Right lobe of liver (tissue), 6 donors: Measurements from ENCODE around the gene NRDC. TPM values are rescaled to one million over a fixed set of nuclear protein-coding genes. Genes with fewer than 3 reads are reported as not detected.

ENCODE experiments used
- ATAC-seq, 4 donors: fragments of 200-7000 bp; cut with Tn5 transposase; one replicate each; pipeline ENCODE4 v1.9.1; 2020; ENCODE audit warnings: mild to moderate bottlenecking in 4 of 4, moderate library complexity in 4 of 4
- DNase-seq, 3 donors: peaks; one replicate each; pipeline ENCODE4 v3.0.0-alpha.2; 2020
- H3K27ac ChIP-seq, 3 donors: fragments of 200-600 bp; one replicate each; pipeline ENCODE4 v1.8.0; 2022
- H3K27me3 ChIP-seq, 2 donors: fragments of 200-600 bp; one replicate each; pipeline ENCODE4 v1.8.0; 2022
- H3K36me3 ChIP-seq, 4 donors: fragments of 200-600 bp; sonication (generic) in 1 of 4; one replicate each; pipeline versions ENCODE4 v1.5.1 to v1.8.0; 2017 to 2022; ENCODE audit warnings: control low read depth in 1 of 4
- H3K4me1 ChIP-seq, 4 donors: fragments of 200-600 bp; sonication (generic) in 1 of 4; one replicate each; pipeline versions ENCODE4 v1.5.1 to v1.8.0; 2017 to 2022; ENCODE audit warnings: control low read depth in 1 of 4
- H3K4me3 ChIP-seq, 3 donors: fragments of 200-600 bp; one replicate each; pipeline ENCODE4 v1.8.0; 2022
- H3K9me3 ChIP-seq, 4 donors: fragments of 200-600 bp; sonication (generic) in 1 of 4; one replicate each; pipeline versions ENCODE4 v1.5.1 to v1.8.0; 2017 to 2022; ENCODE audit warnings: control low read depth in 1 of 4
- POLR2A ChIP-seq: fragments of 450-650 bp; IDR thresholded peaks from one replicate; pipeline ENCODE4 v1.6.1; 2017; ENCODE audit warnings: antibody characterized with exemption, mild to moderate bottlenecking
- WGBS: methylation state at CpG from one replicate; pipeline ENCODE4 v1.1.6; 2018; ENCODE audit warnings: low coverage, low lambda C conversion rate; ENCODE audit not compliant: insufficient coverage; ENCODE audit errors: missing lambda C conversion rate; 5-methylcytosine and 5-hydroxymethylcytosine counted together
- intact Hi-C, 2 donors: fragments of 100-400 bp; cut with DNase I; formaldehyde crosslinking; loops; one replicate each; pipeline versions ENCODE4 v1.11.2 to v1.14.1; 2022
- total RNA-seq, 6 experiments: library from RNA; depleted of rRNA in 2 of 6; stranded (reverse); fragments of >200 nt in 2 of 6; fragmentation: NEBNext Ultra II Directional in 3 of 6; extraction: Animal tissue kit (Norgen Biotek cat#: 25700) in 3 of 6; gene quantifications; one replicate each; pipeline versions ENCODE4 v1.1.0 to v1.2.4, GENCODE V29; 2016 to 2023
- TF ChIP-seq, protein P1 (sequence below), 4 donors: fragments of 200-600 bp in 3 of 4; fragments of 450-650 bp in 1 of 4; IDR thresholded peaks; one replicate each; pipeline versions ENCODE4 v1.5.1 to v1.8.0; 2016 to 2022; ENCODE audit warnings: antibody characterized with exemption in 4 of 4, mild to moderate bottlenecking in 2 of 4
- donor health status: DM: no; HTN: yes; CAD: no.
- donor health status: DM: no; HTN: no; CAD: no.
- donor health status: DM: no; HTN: no; CAD: no.
- donor health status: DM: no; HTN: yes; CAD: no.
- donor health status: DM: no; HTN: yes; CAD: no.

NRDC gene
- total RNA-seq, 6 experiments from 2014 or later, result 57.9 to 88.0 (median 84.4) TPM

DNA sequence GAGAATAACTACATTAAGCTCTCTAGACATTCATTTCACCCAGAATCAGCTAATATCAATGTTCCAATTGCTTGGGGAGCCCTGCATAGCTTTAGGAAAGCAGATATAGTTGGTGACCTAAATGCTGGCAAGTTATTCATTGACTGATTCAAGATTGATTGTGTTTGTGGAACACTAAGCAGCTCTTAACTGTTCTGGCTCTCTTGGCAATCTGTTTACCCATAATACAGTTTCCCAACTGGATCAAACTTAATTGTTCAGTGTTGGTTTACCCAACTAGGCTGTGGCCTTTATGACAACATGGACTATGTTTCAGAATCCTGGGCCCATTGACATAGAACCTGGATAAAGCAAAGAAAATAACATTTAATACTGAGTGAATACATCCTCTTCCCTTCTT, 83.7 kb downstream of the NRDC start:
- Histone ChIP-seq H3K4me1 (peaks cover 0 to 33% (median 10%) of the 10 kb centered on the region in 4 donors), H3K4me3 (no peak overlapping the region), H3K27ac (peak overlapping the region in 2 of 3 donors; percentile 85 to 91), H3K27me3 (no peaks in the 10 kb centered on the region), H3K9me3 (no peaks in the 10 kb centered on the region), H3K36me3 (peaks cover 4 to 60% (median 21%) of the 10 kb centered on the region in 4 donors)
- DNase-seq (no peak), ATAC-seq (peak; percentile 75 to 85 (median 80))
- TF ChIP-seq, protein P1, sequence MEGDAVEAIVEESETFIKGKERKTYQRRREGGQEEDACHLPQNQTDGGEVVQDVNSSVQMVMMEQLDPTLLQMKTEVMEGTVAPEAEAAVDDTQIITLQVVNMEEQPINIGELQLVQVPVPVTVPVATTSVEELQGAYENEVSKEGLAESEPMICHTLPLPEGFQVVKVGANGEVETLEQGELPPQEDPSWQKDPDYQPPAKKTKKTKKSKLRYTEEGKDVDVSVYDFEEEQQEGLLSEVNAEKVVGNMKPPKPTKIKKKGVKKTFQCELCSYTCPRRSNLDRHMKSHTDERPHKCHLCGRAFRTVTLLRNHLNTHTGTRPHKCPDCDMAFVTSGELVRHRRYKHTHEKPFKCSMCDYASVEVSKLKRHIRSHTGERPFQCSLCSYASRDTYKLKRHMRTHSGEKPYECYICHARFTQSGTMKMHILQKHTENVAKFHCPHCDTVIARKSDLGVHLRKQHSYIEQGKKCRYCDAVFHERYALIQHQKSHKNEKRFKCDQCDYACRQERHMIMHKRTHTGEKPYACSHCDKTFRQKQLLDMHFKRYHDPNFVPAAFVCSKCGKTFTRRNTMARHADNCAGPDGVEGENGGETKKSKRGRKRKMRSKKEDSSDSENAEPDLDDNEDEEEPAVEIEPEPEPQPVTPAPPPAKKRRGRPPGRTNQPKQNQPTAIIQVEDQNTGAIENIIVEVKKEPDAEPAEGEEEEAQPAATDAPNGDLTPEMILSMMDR (IDR thresholded peaks at IDR 0.05), result no peak
- TF ChIP-seq POLR2A, result no peak
- intact Hi-C loops, result no loop called here

DNA sequence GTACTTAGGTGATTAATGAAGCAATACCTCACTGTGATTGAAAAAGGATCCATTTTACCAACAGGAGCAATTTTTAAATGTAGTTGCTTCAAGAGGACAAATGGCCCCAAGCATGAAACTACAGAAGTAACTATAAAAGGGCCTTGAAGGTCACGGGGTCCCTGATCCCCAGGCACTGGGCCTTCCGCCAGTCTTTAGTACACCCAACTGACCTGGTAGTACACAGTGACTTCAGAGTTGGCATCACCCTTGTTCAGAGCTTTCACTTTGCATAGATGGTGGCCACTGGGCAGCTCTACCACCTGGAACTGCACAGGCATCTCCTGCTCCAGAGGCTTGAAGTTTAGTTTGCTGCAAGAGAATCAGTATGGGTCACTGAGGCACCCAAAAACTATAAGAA, 84.3 kb downstream of the NRDC start:
- Histone ChIP-seq H3K36me3 (peaks cover 4 to 61% (median 26%) of the 10 kb centered on the region in 4 donors), H3K9me3 (no peaks in the 10 kb centered on the region), H3K4me3 (no peak overlapping the region), H3K27ac (peak overlapping the region in 2 of 3 donors; percentile 85 to 91), H3K4me1 (peaks cover 0 to 33% (median 10%) of the 10 kb centered on the region in 4 donors), H3K27me3 (no peaks in the 10 kb centered on the region)
- intact Hi-C loops, result no loop called here
- TF ChIP-seq, protein P1 (IDR thresholded peaks at IDR 0.05), result no peak
- no peak for TF ChIP-seq POLR2A
- 18% methylated on average over 2 of the region's 2 CpGs for WGBS
- peak; percentile 76 to 86 (median 80) for ATAC-seq
- DNase-seq, result peak; percentile 38 to 85 (median 80)

DNA sequence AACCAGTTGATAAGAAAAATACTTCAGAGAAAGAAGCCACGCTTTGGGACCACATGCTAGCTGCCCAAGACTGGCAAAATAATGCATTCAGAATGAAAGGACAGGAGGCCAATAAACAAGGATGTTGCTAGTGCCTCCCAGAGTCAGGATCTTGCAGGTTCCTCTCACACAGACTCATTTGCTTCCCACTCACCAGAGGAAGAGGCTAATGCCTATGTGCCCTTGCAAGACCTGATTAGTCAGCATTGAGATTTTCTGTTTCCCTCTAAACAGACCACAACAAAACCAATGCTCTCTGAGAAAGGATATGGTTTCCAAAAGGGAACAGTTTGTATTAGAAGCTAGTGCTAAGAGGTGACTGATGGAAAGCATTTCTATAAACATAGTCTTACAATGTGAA, 85.7 kb downstream of the NRDC start:
- intact Hi-C loops, result no loop called here
- peak in 1 of 4 donors; percentile 2 for ATAC-seq
- WGBS, result 90% methylated on average over 1 of the region's 1 CpG
- H3K27me3 ChIP-seq, result no peaks in the 10 kb centered on the region
- no peak for DNase-seq
- no peaks in the 10 kb centered on the region for H3K9me3 ChIP-seq
- no peak overlapping the region for H3K4me3 ChIP-seq
- H3K4me1 ChIP-seq, result peaks cover 0 to 33% (median 10%) of the 10 kb centered on the region in 4 donors
- H3K27ac ChIP-seq, result peak overlapping the region in 2 of 3 donors; percentile 85 to 91
- TF ChIP-seq, protein P1 (IDR thresholded peaks at IDR 0.05), result no peak
- TF ChIP-seq POLR2A, result no peak
- H3K36me3 ChIP-seq, result peaks cover 4 to 62% (median 34%) of the 10 kb centered on the region in 4 donors

DNA sequence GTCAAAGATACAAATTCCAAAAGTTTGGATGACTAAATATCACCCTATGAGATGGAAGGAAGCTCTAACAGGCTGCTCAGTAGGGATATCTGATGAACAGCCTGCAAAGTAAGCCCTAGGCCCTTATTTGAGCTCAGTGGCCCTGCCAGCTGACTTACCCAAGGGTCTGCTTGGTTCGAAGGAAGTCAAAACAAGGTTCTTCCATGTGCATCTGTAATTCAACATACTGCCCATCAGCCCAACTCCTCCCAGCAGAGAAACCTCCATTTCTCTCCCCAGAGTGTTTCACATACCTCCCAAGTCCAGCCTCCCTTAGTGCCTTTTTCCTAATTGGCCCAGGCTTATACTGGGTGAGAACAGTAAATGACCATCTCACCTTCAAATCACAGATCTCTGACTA, 86.6 kb downstream of the NRDC start:
- Histone ChIP-seq H3K4me1 (peaks cover 0 to 33% (median 10%) of the 10 kb centered on the region in 4 donors), H3K27ac (no peak overlapping the region), H3K9me3 (no peaks in the 10 kb centered on the region), H3K36me3 (peaks cover 8 to 62% (median 37%) of the 10 kb centered on the region in 4 donors), H3K4me3 (no peak overlapping the region), H3K27me3 (no peaks in the 10 kb centered on the region)
- TF ChIP-seq, protein P1 (IDR thresholded peaks at IDR 0.05), result no peak
- WGBS, result no CpG with 5 or more reads among the region's 1 CpG
- ATAC-seq, result no peak
- DNase-seq, result no peak
- intact Hi-C loops, result no loop called here

DNA sequence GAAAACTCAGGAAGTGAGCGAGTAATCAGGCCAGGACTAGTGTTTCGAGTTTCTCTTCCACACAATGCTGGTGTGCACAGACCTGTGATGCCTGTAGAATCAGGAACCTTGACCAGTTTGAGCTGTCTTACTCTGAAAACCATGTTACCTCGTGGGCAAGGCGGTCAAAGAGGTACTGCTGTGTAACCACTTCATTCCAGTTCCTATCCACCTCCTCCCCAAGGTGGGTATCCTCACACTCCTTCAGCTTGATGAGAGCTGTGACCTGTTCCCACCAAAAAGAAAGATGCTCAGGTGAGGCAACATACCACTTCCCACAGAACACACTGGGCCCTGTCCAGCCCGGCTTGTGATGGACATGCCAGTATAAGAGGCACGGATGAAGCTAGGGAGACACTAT, 88.1 kb downstream of the NRDC start:
- H3K36me3 ChIP-seq, result peaks cover 8 to 77% (median 45%) of the 10 kb centered on the region in 4 donors
- TF ChIP-seq POLR2A, result no peak
- TF ChIP-seq, protein P1 (IDR thresholded peaks at IDR 0.05), result no peak
- WGBS, result 100% methylated on average over 3 of the region's 6 CpGs
- no peak overlapping the region for H3K4me3 ChIP-seq
- no peak overlapping the region for H3K27ac ChIP-seq
- no peaks in the 10 kb centered on the region for H3K27me3 ChIP-seq
- no peak for ATAC-seq
- H3K4me1 ChIP-seq, result peaks cover 0 to 25% (median 8%) of the 10 kb centered on the region in 4 donors
- DNase-seq, result no peak
- no peaks in the 10 kb centered on the region for H3K9me3 ChIP-seq
- intact Hi-C loops, result no loop called here
